CD8-positive, alpha-beta memory T cell (primary cell): ENCODE data around the gene PAX9. TPM values are rescaled to one million over a fixed set of nuclear protein-coding genes. Genes with fewer than 3 reads are reported as not detected.

Experiments
- CTCF ChIA-PET: fragments of 350-600 bp; sonication (Branson Sonifier 250); formaldehyde crosslinking; loops from one replicate; lab custom pipeline; 2021; ENCODE audit warnings: antibody characterized with exemption; lab: Charles Lee
- POLR2A ChIA-PET: fragments of 350-600 bp; sonication (Branson Sonifier 250); formaldehyde crosslinking; loops from one replicate; lab custom pipeline; 2021; ENCODE audit warnings: antibody characterized with exemption; lab: Charles Lee
- DNase-seq, 5 donors: peaks; one replicate each; pipeline versions ENCODE4 v3.0.0 to v3.0.0-alpha.2; 2020 to 2022; ENCODE audit warnings: mixed read lengths in 1 of 5
- H3K27ac ChIP-seq: one replicate; pipeline ENCODE4 v1.7.0; 2013; ENCODE audit warnings: low read depth, mild to moderate bottlenecking, low read length, moderate library complexity
- H3K27me3 ChIP-seq: 2 replicates; pipeline ENCODE4 v1.7.0; 2013; ENCODE audit warnings: low read length, mild to moderate bottlenecking; ENCODE audit not compliant: insufficient read depth, poor library complexity, severe bottlenecking
- H3K36me3 ChIP-seq: 2 replicates; pipeline ENCODE4 v1.7.0; 2013; ENCODE audit warnings: mild to moderate bottlenecking, low read length, moderate library complexity; ENCODE audit not compliant: insufficient read depth
- H3K4me1 ChIP-seq: 2 replicates; pipeline ENCODE4 v1.7.0; 2013; ENCODE audit warnings: mild to moderate bottlenecking, low read length, moderate library complexity; ENCODE audit not compliant: insufficient read depth
- H3K4me3 ChIP-seq: 2 replicates; pipeline ENCODE4 v1.7.0; 2013; ENCODE audit warnings: mild to moderate bottlenecking, low read length
- H3K9me3 ChIP-seq: 2 replicates; pipeline ENCODE4 v1.7.0; 2013; ENCODE audit warnings: mild to moderate bottlenecking, low read length
- H3K27ac Mint-ChIP-seq, 8 donors: one replicate each; pipeline ENCODE4 v1.8.0; 2020 to 2021; ENCODE audit warnings: mixed read lengths in 8 of 8, mild to moderate bottlenecking in 6 of 8, inconsistent platforms in 3 of 8, moderate library complexity in 3 of 8
- H3K27me3 Mint-ChIP-seq, 2 donors: one replicate each; pipeline ENCODE4 v1.8.0; 2020 to 2021; ENCODE audit warnings: mixed read lengths in 2 of 2, mild to moderate bottlenecking in 1 of 2, moderate library complexity in 1 of 2
- H3K36me3 Mint-ChIP-seq, 3 donors: one replicate each; pipeline ENCODE4 v1.8.0; 2020 to 2021; ENCODE audit warnings: mixed read lengths in 3 of 3, inconsistent platforms in 1 of 3, mild to moderate bottlenecking in 1 of 3
- H3K4me1 Mint-ChIP-seq, 3 donors: one replicate each; pipeline ENCODE4 v1.8.0; 2020 to 2021; ENCODE audit warnings: mixed read lengths in 3 of 3, inconsistent platforms in 1 of 3, mild to moderate bottlenecking in 1 of 3
- H3K4me3 Mint-ChIP-seq, 7 donors: one replicate each; pipeline ENCODE4 v1.8.0; 2020 to 2021; ENCODE audit warnings: mixed read lengths in 7 of 7, mild to moderate bottlenecking in 6 of 7, moderate library complexity in 4 of 7, inconsistent platforms in 2 of 7
- H3K9me3 Mint-ChIP-seq, 5 donors: one replicate each; pipeline ENCODE4 v1.8.0; 2020 to 2022; ENCODE audit warnings: mixed read lengths in 5 of 5, mild to moderate bottlenecking in 3 of 5, moderate library complexity in 2 of 5, inconsistent platforms in 1 of 5
- polyA plus RNA-seq: library from polyadenylated mRNA; unstranded; fragments of 300-500 nt; fragmentation: Illumina TruSeq; gene quantifications from one replicate; pipeline ENCODE4 v1.2.3, GENCODE V29; 2021
- total RNA-seq, 2 experiments: library from RNA; stranded (reverse); gene quantifications; one replicate each; pipeline ENCODE4 v1.2.3, GENCODE V29; 2021

PAX9 gene
- total and polyA plus RNA-seq, 3 experiments from 2014 or later = not detected

DNA sequence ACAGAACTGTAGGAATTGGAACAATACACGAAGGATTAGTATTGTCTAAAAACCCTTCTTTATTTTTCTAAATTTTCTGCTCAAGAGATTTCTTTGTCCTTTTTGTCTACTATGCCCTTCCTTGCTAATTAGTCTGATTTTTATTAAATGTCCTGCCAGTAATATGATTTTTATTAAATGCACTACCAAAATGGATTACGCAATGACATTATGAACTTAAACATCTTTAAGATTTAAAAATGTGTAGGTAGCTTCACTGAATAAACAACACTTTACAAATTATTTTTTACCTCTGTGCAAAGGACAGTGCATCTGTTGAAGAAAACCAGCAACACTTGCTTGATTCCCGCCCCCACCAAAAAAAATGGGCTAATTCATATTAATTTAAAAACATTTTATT lies 8.2 kb upstream of the PAX9 start:
- no peak overlapping the region for H3K4me3 ChIP-seq
- H3K27ac Mint-ChIP-seq = no peak overlapping the region
- H3K4me3 Mint-ChIP-seq = no peak overlapping the region
- no peak for DNase-seq
- H3K9me3 ChIP-seq = no peaks in the 10 kb centered on the region
- H3K4me1 ChIP-seq = no peaks in the 10 kb centered on the region
- H3K36me3 Mint-ChIP-seq = peaks cover 0 to 1% (median 0%) of the 10 kb centered on the region in 3 donors
- CTCF ChIA-PET = no interaction called here
- POLR2A ChIA-PET = no interaction called here
- H3K27me3 Mint-ChIP-seq = peaks cover 65 to 93% of the 10 kb centered on the region in 2 donors
- peaks cover 3 to 18% (median 17%) of the 10 kb centered on the region in 3 donors for H3K4me1 Mint-ChIP-seq
- H3K27ac ChIP-seq = no peak overlapping the region
- H3K27me3 ChIP-seq = peaks cover 43% of the 10 kb centered on the region
- H3K9me3 Mint-ChIP-seq = peaks cover 0 to 22% (median 8%) of the 10 kb centered on the region in 5 donors
- no peaks in the 10 kb centered on the region for H3K36me3 ChIP-seq

DNA sequence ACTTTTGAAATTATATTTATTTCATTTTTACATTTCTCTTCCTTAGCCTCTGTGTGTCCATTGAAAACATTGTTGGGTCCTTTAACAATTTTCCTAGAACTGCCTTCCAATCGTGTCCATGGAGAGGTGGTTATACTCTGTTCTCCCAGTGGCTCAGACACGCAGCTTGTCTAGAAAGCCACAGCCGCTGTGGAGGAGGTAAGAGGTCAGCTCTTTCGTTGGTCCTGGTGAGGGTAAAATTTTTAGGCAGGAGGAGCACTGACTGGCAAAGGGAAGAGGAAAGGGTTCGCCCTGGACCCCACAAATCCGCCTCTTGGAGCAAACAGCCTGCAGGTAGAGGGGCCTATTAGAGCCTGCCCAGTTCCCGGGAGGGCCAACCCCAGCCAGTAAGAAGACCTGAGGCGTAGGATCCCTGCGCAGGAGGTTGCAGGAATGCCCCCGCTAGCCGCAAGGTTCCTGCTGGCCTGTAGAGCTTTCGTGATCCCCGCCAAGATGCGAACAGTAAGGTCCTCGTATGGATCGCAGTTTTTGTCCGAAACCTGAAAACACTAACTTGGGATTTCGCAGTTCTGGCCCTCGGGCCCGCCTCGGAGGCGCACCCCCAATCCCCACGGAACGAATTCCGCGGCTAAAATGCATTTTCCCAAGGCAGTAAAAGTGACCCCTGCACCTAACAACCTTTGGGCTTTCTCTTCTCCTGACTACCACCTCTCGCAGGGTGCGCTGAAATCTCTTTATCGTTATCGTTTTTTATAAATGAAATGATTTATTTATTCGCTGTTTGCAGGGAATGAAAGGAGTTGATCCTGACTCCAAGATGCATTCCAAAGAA lies 7.5 kb upstream of the PAX9 start:
- POLR2A ChIA-PET = no interaction called here
- H3K27ac ChIP-seq = no peak overlapping the region
- Mint-ChIP-seq H3K4me3 (no peak overlapping the region), H3K27me3 (peaks cover 66 to 90% of the 10 kb centered on the region in 2 donors), H3K9me3 (peaks cover 0 to 22% (median 9%) of the 10 kb centered on the region in 5 donors), H3K4me1 (peaks cover 3 to 21% (median 21%) of the 10 kb centered on the region in 3 donors), H3K36me3 (peaks cover 0 to 1% (median 0%) of the 10 kb centered on the region in 3 donors), H3K27ac (no peak overlapping the region)
- no peak overlapping the region for H3K4me3 ChIP-seq
- no peaks in the 10 kb centered on the region for H3K36me3 ChIP-seq
- H3K4me1 ChIP-seq = no peaks in the 10 kb centered on the region
- no peaks in the 10 kb centered on the region for H3K9me3 ChIP-seq
- DNase-seq = no peak
- peaks cover 40% of the 10 kb centered on the region for H3K27me3 ChIP-seq
- CTCF ChIA-PET = no interaction called here

DNA sequence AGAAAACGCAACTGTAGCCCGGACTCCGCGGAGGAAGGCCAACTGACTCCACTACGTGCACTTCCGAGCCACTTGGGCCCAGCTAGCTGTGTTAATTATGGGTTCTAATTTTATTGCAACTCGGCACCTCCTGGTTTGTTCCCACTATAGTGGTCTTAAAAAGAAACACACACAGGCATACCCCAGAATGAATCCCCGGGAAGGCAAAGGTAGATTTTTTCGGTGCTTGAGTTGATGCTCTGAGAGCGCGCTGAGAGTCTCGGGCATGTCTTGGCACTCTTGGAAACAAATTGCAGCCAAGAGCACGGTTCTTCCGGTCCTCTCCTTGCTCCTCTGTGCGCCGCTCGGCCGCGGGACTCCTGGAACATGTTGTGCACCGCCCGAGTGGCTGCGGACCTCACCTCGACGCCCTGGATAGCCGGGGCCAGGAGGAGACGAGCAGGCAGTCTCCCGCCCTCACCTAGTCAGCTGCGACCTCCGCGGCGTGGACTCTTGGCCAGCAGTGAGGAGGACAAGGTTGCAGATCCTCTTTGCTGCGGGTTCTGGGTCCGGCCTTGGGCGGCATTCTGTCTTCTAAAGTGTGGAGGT lies 6.8 kb upstream of the PAX9 start:
- Histone ChIP-seq H3K27me3 (peaks cover 40% of the 10 kb centered on the region), H3K9me3 (no peaks in the 10 kb centered on the region), H3K36me3 (no peaks in the 10 kb centered on the region), H3K27ac (no peak overlapping the region), H3K4me3 (no peak overlapping the region), H3K4me1 (no peaks in the 10 kb centered on the region)
- POLR2A ChIA-PET = no interaction called here
- Mint-ChIP-seq H3K27me3 (peaks cover 67 to 93% of the 10 kb centered on the region in 2 donors), H3K4me3 (no peak overlapping the region), H3K9me3 (peaks cover 0 to 24% (median 11%) of the 10 kb centered on the region in 5 donors), H3K4me1 (peaks cover 3 to 25% (median 22%) of the 10 kb centered on the region in 3 donors), H3K27ac (no peak overlapping the region), H3K36me3 (peaks cover 0 to 1% (median 0%) of the 10 kb centered on the region in 3 donors)
- CTCF ChIA-PET = no interaction called here
- no peak for DNase-seq

DNA sequence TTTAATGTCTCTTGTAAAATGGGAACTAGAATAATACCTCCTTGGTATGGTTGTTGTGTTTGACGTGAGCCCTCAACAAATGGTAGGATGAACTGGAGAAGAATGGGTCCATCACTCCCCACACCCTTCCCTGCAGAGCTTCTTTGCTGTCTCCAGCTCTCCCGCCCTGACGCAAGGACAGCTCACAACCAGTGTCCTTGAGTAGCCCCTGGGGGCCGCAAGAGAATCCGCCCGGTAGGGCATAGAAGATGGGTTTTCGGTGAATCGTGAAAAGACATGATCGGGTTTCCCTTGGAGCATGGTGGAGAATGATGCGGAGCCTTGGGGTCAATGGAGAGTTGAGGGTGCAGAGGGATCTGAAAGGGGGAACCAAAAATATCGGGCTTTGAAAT lies 6.1 kb upstream of the PAX9 start:
- Histone ChIP-seq H3K27ac (no peak overlapping the region), H3K9me3 (no peaks in the 10 kb centered on the region), H3K27me3 (peaks cover 40% of the 10 kb centered on the region), H3K36me3 (no peaks in the 10 kb centered on the region), H3K4me1 (no peaks in the 10 kb centered on the region), H3K4me3 (no peak overlapping the region)
- peaks cover 0 to 1% (median 0%) of the 10 kb centered on the region in 3 donors for H3K36me3 Mint-ChIP-seq
- H3K4me3 Mint-ChIP-seq = peak overlapping the region in 2 of 7 donors; percentile 9 to 59
- H3K27ac Mint-ChIP-seq = peak overlapping the region in 2 of 8 donors; percentile 0 to 30
- H3K4me1 Mint-ChIP-seq = peaks cover 3 to 26% (median 22%) of the 10 kb centered on the region in 3 donors
- peaks cover 0 to 28% (median 12%) of the 10 kb centered on the region in 5 donors for H3K9me3 Mint-ChIP-seq
- H3K27me3 Mint-ChIP-seq = peaks cover 67 to 93% of the 10 kb centered on the region in 2 donors
- POLR2A ChIA-PET = no interaction called here
- CTCF ChIA-PET = no interaction called here
- DNase-seq = no peak

DNA sequence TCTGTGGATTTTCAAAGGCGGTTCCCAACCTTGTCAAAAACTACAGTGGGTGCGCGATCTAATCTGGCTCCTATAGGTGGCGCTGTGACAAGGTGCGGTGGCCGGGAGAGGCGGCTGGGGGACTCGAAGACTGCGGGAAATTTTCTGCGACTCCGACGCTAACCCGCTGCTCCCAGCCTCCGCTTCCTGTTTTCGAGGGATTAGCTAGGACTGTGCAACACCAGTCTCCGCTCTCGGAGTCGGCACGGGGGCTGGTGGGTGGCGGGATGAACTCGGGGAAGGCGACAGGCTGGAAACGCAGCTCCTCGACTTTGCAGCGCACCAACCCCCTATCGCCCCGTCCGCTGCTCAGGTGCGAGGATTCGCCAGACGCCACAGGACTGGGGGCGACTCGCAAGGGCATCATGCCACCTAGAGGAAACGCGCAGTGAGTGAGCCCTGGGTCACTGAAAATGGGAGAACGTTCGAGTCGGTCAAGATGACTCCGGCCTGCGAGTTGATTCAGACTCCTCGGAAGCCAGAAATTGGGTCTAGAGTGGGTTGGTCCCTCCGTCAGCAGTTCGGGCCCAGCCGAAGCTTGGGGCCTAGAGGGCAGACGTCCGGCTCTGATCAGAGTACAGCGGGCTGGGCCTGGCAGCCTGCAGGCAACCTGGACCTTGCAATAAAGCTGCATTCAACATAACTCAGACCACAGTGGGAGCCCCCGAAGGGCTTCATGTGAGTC lies 5.5 kb upstream of the PAX9 start:
- Histone ChIP-seq H3K4me3 (no peak overlapping the region), H3K27me3 (peaks cover 41% of the 10 kb centered on the region), H3K27ac (no peak overlapping the region), H3K36me3 (no peaks in the 10 kb centered on the region), H3K9me3 (no peaks in the 10 kb centered on the region), H3K4me1 (no peaks in the 10 kb centered on the region)
- no peak for DNase-seq
- H3K27me3 Mint-ChIP-seq = peaks cover 69 to 97% of the 10 kb centered on the region in 2 donors
- peaks cover 0 to 1% (median 0%) of the 10 kb centered on the region in 3 donors for H3K36me3 Mint-ChIP-seq
- H3K4me3 Mint-ChIP-seq = peak overlapping the region in 4 of 7 donors; percentile 3 to 76 (median 14)
- peaks cover 3 to 28% (median 22%) of the 10 kb centered on the region in 3 donors for H3K4me1 Mint-ChIP-seq
- H3K9me3 Mint-ChIP-seq = peaks cover 0 to 32% (median 12%) of the 10 kb centered on the region in 5 donors
- peak overlapping the region in 2 of 8 donors; percentile 0 to 30 for H3K27ac Mint-ChIP-seq
- POLR2A ChIA-PET = no interaction called here
- CTCF ChIA-PET = no interaction called here

DNA sequence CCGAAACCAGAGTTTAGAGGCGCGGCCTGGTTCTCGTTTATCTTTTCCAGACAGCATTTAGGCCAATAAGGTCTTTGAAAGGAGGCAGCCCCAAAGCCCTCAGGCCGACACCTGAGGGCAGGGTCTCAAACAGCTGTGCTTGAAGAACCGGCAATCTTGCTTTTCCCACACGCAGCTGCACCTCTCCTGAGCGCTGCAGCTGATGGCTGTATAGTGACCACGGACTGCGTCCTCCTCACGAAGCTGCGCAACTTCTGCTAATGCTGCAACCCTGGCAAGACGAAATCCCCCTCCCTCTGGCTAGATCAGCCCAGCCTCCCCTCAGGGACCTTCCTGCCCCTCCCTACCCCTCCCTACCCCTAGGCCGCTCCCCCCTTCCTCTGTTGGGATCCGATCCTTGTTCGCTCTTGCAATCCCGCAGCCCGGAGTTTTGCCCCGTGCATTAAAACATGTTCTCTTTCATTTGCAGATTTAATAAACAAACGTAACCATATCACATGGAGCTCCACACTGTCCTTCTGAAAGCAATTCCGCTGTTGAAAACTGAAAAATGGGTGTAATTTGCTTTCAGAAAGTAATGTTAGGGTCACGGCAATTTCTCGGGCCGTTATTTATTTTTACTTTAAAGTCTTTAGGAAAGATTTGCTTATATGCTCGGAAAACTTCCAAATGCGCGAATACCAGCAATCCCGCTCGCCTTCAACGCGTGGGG lies 4.8 kb upstream of the PAX9 start:
- H3K27ac Mint-ChIP-seq = no peak overlapping the region
- H3K4me3 Mint-ChIP-seq = peak overlapping the region in 2 of 7 donors; percentile 10 to 70
- peaks cover 6 to 34% (median 27%) of the 10 kb centered on the region in 3 donors for H3K4me1 Mint-ChIP-seq
- H3K27me3 ChIP-seq = peaks cover 48% of the 10 kb centered on the region
- peaks cover 76 to 97% of the 10 kb centered on the region in 2 donors for H3K27me3 Mint-ChIP-seq
- no peaks in the 10 kb centered on the region for H3K4me1 ChIP-seq
- peaks cover 0 to 37% (median 12%) of the 10 kb centered on the region in 5 donors for H3K9me3 Mint-ChIP-seq
- no peak overlapping the region for H3K27ac ChIP-seq
- POLR2A ChIA-PET = no interaction called here
- no peak for DNase-seq
- no peak overlapping the region for H3K4me3 ChIP-seq
- peaks cover 0 to 1% (median 0%) of the 10 kb centered on the region in 3 donors for H3K36me3 Mint-ChIP-seq
- H3K36me3 ChIP-seq = no peaks in the 10 kb centered on the region
- no peaks in the 10 kb centered on the region for H3K9me3 ChIP-seq
- CTCF ChIA-PET = no interaction called here

DNA sequence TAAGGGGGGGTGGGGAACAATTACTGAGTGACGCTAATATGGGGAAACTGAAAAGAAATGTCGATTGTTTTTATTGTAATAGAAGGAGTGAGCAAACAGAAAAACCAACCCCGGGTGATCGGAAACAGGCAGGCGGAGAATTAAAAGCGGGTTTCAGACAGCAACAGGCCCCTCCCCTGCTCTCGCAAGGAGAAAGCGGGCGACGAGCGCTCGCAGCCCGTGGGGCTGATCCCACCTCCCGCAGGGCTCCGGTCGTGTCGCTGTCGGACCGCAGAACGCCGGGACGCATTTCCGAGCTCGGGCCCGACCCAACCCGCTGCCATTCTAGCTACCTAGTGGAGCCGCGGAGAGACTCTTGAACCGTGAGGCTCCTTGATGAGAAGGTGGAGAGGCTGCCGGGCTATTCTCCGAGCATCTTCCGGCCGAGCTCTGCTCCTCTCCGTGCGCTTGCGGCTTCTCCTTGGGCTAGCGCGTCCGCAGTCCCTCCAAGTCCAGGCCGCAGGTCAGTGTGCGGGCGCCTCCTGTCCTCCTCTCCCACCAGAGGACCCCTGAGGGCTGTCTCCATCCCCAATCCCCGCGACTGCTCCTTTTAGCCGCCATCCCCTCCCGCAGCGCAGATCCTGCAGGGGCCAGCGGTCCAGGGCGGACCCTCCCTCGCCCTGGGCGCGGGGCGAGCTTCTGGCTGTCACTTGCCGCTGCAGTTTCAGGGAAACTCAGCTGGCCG lies 4.1 kb upstream of the PAX9 start:
- Mint-ChIP-seq H3K27me3 (peaks cover 79 to 96% of the 10 kb centered on the region in 2 donors), H3K9me3 (peaks cover 0 to 40% (median 14%) of the 10 kb centered on the region in 5 donors), H3K4me3 (no peak overlapping the region), H3K4me1 (peaks cover 10 to 39% (median 32%) of the 10 kb centered on the region in 3 donors), H3K36me3 (peaks cover 0 to 1% (median 0%) of the 10 kb centered on the region in 3 donors), H3K27ac (no peak overlapping the region)
- no peaks in the 10 kb centered on the region for H3K4me1 ChIP-seq
- no peak for DNase-seq
- ChIA-PET POLR2A (no interaction called here), CTCF (no interaction called here)
- H3K4me3 ChIP-seq = no peak overlapping the region
- no peaks in the 10 kb centered on the region for H3K9me3 ChIP-seq
- H3K27me3 ChIP-seq = peaks cover 48% of the 10 kb centered on the region
- H3K27ac ChIP-seq = no peak overlapping the region
- H3K36me3 ChIP-seq = no peaks in the 10 kb centered on the region
